ENCODE results near the gene UBXN4.
"Not testable (repeated sequence)": the region's sequence is repeated elsewhere in the genome, so short reads cannot be mapped to it uniquely, and the experiment has no call there.

UBXN4 gene

DNA sequence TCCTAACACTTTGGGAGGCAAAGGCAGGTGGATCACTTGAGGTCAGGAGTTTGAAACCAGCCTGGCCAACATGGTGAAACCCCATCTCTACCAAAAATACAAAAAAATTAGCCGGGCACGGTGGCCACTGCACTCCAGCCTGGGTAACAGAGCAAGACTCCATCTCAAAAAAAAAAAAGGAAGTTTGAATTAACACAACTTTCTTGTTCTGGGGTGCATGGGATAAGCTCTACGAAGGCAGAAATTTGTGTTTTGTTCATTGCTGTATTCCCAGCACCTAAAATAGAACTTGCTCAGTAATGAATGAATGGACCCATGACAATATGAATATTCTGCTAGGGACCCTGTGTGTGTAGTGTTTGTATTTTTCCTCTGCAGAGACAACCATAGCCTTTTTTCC is 66.2 kb downstream of the UBXN4 start:
- DNase-seq (ENCODE audit: low read depth) = not testable (repeated sequence)

DNA sequence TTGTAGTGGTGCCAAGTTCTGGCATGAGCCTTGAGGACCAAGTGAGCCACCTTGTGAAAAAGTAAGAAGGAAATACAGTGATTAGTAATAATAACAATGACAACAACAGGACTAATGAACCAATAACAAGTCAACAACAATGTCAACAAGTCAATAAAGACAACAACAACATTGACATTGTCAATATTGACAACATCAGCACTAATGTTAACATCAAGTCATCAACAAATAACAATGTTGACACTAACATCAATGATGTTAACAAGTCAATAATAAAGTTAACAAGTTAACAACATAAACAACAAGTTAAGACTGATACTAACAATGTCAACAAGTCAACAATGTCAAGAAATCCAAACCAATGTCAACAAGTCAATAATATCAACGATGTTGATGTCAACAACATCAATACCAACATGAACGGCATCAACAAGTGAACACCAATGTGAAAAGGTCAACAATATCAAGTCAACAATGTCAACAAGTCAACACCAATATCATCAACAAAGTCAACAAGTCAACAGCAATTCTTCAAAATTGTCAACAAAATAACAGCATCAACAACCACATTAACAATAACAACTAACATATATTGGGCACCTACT is 71.4 kb downstream of the UBXN4 start:
- no peak for DNase-seq (ENCODE audit: low read depth)

DNA sequence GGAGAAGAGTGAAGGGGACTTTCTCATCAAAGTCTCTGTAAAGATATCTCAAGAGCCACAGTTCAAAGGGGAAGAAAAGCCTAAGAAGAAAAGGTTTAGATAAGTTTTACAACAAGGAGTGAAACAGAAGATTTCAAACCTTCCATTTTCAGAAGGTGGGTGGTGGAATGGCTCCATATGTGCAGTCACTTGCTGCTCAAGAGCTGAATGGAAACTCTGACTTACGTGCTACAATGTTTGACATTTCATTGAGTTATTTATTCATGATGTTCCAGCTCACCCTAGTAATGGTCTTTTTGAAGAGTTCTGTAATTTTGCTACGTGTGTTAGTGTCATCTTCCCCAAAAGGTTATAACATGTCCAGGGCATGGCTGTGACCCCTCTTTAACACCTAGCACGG is 73.6 kb downstream of the UBXN4 start:
- DNase-seq (ENCODE audit: low read depth) = no peak

DNA sequence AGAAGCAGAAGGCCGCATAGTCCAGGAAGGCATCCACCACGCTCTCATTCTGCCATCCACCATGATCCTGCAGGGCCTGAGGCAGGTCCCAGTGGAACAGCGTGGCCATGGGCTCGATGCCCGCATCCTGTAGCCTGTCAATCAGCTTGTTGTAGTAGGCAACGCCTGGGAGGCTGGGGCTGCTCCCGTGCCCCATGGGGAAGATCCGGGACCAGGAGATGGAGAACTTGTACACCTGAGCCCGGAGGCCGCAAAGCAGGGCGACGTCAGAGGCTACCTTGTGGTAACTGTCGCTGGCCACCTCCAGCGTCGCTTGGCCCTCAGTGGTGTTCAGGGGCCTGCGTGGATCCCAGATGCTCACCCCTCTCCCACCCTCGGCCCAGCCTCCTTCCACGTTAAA is 75.8 kb downstream of the UBXN4 start:
- no peak for DNase-seq (ENCODE audit: low read depth)

DNA sequence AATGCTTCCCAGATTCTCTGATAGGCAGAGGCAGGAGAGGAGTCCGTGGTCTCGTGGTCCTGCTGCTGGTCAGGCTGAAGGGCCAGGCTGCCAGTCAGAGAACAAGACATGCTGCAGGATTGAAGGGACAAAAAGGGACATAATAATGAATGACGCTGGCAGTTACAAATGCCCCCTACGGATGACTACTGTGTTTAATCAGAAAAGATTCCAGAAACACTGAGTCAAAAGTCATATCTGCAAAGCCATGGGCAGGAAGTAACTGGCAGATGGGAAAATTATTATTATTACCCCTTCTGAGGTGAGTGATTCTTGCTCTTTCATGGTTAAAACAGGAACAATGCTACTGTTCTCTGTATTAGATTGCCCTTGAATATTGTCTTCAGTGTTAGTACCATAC is 76.3 kb downstream of the UBXN4 start:
- no peak for DNase-seq (ENCODE audit: low read depth)

DNA sequence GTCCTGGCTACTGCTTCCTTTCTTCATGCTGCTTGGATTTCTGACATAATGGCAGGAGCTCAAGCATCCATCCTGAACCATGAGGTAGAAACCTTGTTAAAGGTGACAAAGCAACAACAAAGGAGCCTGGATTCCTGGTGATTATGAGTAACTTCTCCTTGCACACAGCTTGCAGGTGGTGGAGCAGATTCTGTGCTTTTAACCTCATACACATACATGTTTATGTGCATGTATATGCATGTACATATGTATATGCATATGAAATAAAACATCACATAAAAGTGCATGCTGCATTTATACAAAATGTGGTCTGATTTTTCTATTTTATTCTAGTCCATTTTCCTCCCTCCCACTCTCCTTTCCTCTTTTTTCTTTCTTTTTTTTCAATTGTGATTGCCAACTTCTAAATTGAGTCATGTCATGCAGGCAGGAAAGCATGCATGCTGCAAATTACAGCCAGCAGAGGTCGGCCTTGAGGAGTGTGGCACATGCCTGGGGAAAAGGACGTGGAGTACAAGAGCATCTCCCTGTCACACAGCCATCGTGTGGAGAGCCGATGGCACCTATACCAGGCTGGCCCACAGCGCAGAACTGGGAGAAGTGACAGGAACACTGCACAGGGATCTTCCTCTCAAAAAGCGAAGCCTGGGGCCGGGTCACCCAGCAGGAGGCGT is 77.4 kb downstream of the UBXN4 start:
- DNase-seq (ENCODE audit: low read depth) = no peak

DNA sequence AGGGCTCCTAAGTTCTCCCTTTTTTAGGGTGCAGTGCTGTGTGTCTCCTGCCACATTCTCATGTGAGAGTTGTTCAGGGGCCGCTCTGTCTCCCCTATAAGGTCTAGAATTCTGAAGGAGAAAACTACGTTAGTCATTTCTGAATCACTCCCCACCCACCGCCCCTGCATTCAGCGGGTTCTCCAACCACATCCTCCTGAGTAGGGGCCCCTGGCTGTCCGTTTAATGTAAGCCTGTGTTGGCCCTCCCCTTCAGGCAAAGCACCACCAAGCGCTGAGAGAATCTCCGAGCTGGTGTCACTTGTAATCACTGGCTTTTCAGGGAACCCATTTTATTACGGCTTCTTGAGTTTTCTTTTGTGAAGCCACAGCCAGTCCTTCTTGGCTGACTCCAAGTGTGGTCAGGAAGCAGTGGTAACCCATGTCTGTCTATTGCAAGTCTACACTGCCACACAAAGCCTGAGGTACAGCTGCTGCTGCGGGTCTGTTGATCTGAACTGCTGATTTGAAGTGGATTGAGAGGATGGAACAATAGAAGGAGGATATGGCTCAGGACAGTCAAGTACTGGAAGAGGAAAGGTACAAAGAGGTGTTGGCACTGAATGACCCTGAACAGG is 78.5 kb downstream of the UBXN4 start:
- DNase-seq (ENCODE audit: low read depth) = peak; percentile 78

DNA sequence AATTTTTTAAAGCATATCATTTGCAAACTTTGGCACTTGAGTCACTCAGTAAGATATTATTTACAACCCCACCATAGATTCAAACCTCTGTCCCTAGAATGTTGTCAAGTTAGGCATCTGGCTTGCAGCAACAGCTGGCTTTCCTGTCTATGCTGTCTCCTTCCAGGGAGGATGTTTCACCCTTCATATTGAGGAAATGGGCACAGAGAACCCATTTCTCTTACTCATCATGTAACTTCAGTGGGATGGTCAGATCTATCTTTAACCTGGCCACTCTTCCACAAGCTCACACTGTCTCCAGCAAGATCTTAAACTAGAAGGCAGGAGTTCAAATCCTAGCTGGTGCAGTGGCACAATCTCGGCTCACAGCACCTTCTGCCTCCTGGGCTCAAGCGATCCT is 79.5 kb downstream of the UBXN4 start:
- DNase-seq (ENCODE audit: low read depth) = no peak

DNA sequence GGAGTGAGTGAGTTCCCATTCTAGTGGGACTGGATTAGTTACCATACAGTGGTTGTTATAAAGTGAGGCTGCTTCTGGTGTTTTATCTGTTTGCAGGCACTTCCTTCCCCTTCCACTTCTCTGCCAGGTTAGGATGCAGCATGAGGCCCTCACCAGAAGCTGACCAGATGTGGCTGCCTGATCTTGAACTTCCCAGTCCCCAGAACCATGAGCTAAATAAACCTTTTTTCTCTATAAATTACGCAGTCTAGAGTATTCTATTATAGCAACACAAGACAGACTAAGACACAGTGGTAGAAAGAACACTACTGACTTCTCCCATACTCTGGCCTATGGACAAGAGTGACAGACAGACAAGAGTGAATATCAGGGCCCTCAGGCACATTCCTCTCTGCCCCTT is 81.2 kb downstream of the UBXN4 start:
- DNase-seq (ENCODE audit: low read depth) = no peak

DNA sequence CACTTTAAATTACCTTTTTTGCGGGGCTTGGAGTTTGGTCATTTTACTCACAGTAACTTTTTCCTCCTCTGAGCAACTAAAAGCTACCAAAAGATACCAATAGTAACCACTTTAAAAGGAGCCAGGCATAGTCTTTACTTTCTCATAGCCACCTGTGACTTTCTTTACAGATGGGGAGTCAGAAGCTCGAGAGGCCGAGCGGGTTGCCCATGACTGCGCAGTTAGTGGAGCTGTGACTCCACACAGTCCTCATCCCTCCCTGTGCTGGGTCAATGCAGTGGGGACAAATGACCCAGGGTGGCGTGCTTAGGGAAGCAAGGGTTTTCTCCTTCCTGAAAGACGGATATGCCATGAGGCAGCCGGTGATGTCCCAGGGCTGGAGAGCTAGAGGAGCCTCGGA is 83.5 kb downstream of the UBXN4 start:
- no peak for DNase-seq (ENCODE audit: low read depth)

DNA sequence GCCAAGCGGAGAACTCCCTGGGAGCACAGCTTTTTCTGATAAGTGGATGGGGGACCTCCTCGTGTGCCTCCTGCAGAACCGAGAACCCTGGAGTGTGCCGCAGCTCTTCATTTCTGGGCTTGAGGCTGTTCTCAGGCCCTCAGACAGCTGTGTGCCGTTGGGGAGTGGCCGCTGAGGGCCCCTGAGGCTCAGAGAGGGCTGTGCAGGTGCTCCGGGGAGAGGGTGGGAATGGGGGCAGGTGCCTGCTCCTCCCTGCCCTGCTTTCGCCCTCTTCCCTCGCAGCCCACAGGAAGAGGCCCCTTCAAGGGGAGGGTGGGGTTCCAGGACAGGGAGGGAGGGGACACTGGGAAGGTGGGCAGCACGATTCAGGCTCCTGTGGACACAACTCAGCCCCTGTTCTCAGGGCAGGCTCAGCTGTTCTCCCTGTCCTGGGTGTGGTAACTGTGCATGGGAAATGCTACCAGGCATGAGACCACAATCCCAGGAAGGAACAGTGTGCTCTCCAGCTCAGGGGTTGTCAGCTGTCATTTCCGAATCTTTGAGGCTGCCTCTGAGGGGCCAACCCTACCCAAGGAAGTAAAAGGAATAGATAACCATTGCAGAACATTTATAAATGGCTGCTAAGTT is 84.0 kb downstream of the UBXN4 start:
- no peak for DNase-seq (ENCODE audit: low read depth)

DNA sequence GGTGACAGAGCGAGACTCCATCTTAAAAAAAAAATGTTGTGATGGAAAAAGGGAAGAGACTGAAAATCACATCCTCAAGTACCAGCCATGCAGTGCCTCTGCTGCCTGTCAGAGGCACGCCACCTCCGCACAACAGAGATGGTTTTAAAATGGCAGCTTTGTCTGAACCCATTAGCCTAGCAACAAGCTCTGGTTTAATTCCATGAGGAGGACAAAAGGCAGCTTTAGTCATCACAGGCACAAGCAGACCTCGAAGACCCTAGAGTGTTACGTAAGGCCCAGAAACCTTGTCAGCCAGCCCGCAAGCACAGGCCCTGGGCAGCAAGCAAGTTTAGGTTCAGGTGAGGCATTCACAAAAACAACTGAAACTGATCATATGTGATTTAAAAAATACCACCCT is 84.9 kb downstream of the UBXN4 start:
- DNase-seq (ENCODE audit: low read depth) = no peak

DNA sequence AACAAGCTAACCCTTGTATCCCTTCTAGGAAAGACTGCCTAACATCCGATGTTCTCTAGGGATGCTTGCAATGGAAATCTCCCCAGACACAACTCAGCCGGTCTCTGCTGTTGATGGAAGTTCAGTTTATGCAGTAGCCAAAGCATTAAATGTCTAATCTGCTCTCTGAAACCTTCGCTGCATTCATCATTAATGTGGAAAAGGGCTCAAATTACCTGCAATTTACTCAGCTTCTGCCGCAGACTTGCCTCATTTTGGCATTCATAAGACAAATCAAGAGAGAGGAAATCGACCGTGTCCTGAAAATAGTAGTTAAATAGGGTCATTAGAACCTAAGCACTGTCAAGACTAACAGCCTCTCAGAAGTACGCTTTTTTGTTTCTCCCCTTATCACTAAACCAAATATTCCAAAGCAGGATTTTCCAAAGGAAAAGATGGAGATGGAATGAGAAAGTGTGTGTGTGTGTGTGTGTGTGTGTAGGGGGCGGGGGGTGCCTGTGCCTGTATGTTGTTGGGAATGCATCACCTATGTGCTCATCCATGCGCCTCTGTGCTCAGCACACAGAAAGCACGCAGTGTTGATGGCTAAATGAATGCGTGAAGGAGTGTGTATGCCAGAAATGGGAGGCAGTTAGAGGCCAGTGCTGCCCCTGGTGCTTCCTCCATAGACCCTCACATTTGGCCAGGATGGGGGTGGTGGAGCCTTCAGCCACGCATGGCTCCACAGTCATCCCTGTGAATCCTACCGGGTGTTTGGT is 87.9 kb downstream of the UBXN4 start:
- no peak for DNase-seq (ENCODE audit: low read depth)

DNA sequence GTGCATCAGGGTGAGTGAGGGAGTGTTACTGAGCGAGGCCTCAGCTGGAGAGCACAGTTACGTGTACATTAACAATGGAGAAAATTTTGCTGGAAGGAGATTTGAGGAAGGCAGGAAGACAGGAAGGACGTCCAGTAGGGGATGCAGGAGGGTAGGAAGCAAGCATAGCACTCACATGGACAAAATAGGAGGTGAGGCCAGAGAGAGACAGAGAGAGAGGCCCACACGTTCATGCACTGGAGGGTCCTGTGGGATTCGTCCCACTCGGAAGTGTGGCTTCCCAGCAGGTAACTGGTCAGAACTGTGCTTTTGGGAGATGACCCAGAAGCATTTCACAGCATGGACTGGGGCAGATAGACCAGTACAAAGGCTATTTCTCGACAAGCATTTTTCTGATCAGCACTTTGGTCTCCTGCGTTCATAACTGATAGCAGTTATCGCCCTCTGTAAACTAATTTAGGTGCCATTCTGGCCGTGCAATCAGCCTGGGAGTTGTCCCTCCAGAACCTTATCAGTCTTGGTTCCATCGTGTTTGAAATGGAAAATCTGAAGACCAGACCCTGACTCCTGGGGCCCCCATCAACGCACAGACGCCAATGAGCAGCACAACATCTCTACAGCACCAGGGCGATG is 89.6 kb downstream of the UBXN4 start:
- DNase-seq (ENCODE audit: low read depth) = no peak

DNA sequence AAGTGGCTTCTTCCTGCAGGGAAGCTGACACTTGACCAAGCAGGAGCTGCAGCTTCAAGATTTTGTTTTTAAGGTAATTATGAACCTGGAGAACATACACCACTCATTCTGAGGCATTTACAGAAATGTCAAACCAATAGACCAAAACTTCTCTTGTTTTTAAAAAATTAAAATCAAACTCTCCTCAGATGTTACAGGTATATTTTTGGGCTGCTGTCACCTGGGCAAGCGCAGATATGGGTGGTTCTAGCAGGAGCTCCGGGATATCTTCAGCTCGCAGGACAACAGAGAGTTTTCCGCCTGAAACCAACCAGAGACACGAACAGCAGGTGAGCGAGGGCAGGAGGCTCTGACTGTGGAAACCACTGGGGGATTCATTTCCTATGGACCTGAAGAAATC is 91.2 kb downstream of the UBXN4 start:
- no peak for DNase-seq (ENCODE audit: low read depth)
